Body of pancreas (tissue), 4 donors: ENCODE measurements around the gene MRPL11.

Experiments
- POLR2A ChIP-seq, 3 donors: fragments of 450-650 bp; IDR thresholded peaks; one replicate each; pipeline ENCODE4 v1.6.1; 2016; ENCODE audit warnings: antibody characterized with exemption in 3 of 3, mild to moderate bottlenecking in 2 of 3
- TF ChIP-seq, protein P1 (sequence below), 7 experiments: fragments of 450-650 bp in 4 of 7; fragments of 200-600 bp in 3 of 7; sonication (generic) in 3 of 7; IDR thresholded peaks; one replicate each; pipeline ENCODE4 v1.5.1; 2016 to 2019; ENCODE audit warnings: antibody characterized with exemption in 7 of 7

DNA sequence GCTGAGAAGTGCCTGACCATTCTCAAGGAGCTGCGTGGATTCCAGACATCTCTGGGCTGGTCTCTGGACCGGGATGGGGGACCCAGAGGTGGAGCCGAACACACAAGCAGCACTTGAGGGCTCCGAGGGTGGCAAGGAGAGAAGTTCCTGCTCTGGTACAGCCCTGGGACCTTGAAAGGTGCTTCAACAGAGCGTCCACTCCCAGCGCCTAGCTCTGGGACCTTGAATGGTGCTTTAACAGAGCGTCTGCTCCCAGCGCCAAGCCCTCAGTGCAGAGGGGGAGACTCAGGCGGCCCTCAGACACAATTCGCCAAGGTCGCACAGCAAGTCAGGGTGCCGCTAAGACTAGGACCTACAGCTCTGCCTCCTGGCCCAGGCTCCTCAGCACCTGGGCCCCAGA, 28.5 kb downstream of the MRPL11 start:
- TF ChIP-seq, protein P1, sequence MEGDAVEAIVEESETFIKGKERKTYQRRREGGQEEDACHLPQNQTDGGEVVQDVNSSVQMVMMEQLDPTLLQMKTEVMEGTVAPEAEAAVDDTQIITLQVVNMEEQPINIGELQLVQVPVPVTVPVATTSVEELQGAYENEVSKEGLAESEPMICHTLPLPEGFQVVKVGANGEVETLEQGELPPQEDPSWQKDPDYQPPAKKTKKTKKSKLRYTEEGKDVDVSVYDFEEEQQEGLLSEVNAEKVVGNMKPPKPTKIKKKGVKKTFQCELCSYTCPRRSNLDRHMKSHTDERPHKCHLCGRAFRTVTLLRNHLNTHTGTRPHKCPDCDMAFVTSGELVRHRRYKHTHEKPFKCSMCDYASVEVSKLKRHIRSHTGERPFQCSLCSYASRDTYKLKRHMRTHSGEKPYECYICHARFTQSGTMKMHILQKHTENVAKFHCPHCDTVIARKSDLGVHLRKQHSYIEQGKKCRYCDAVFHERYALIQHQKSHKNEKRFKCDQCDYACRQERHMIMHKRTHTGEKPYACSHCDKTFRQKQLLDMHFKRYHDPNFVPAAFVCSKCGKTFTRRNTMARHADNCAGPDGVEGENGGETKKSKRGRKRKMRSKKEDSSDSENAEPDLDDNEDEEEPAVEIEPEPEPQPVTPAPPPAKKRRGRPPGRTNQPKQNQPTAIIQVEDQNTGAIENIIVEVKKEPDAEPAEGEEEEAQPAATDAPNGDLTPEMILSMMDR (IDR thresholded peaks at IDR 0.05), result no peak
- no peak for TF ChIP-seq POLR2A (IDR thresholded peaks at IDR 0.05)
